GM18508 (cell line): Measurements from ENCODE around the gene GTF2F1.
"Not testable (repeated sequence)": the region's sequence is repeated elsewhere in the genome, so short reads cannot be mapped to it uniquely, and the experiment has no call there.

ENCODE experiments used
- ATAC-seq: cut with Tn5 transposase; IDR thresholded peaks from one replicate; pipeline ENCODE4 v1.9.1; 2021; ENCODE audit warnings: moderate number of reproducible peaks; ENCODE audit not compliant: insufficient read depth, unreplicated experiment

GTF2F1 gene

GRCh38 chr19:6392221-6393073 is 517 bp downstream of the GTF2F1 start:
- ATAC-seq = no peak

GRCh38 chr19:6387372-6387771 is 5.6 kb downstream of the GTF2F1 start:
- ATAC-seq = no peak

GRCh38 chr19:6384381-6384780 is 8.6 kb downstream of the GTF2F1 start:
- no peak for ATAC-seq

GRCh38 chr19:6383188-6383587 is 9.8 kb downstream of the GTF2F1 start:
- no peak for ATAC-seq

- no peak for ATAC-seq
Measured at GRCh38 chr19:6381030-6381750, 11.8 kb downstream of the GTF2F1 start.

- no peak for ATAC-seq
Measured at GRCh38 chr19:6379744-6380143, 13.2 kb downstream of the GTF2F1 start.

- no peak for ATAC-seq
Measured at GRCh38 chr19:6378486-6378885, 14.5 kb downstream of the GTF2F1 start.

GRCh38 chr19:6378041-6378440 is 14.9 kb downstream of the GTF2F1 start:
- ATAC-seq = no peak

GRCh38 chr19:6376512-6377190 is 16.3 kb downstream of the GTF2F1 start:
- ATAC-seq = no peak

- ATAC-seq = no peak
Measured at GRCh38 chr19:6375411-6376010, 17.5 kb downstream of the GTF2F1 start, which contains the start of gene PSPN. PSPN (minus strand) TSS chr19:6375933; CDS start chr19:6375849, 84 bp downstream.

- ATAC-seq = no peak
Measured at GRCh38 chr19:6374711-6375410, 18.1 kb downstream of the GTF2F1 start.

GRCh38 chr19:6374161-6374709 is 18.7 kb downstream of the GTF2F1 start:
- no peak for ATAC-seq

- ATAC-seq = no peak
Measured at GRCh38 chr19:6373813-6374108, 19.2 kb downstream of the GTF2F1 start.

- ATAC-seq = no peak
Measured at GRCh38 chr19:6373096-6373812, 19.7 kb downstream of the GTF2F1 start.

- peak; percentile 73 for ATAC-seq
Measured at GRCh38 chr19:6372594-6373095, 20.3 kb downstream of the GTF2F1 start, which contains the start of gene ALKBH7. ALKBH7 (plus strand) TSS chr19:6372794; CDS start chr19:6372821, 27 bp downstream.

- no peak for ATAC-seq
Measured at GRCh38 chr19:6364353-6364752, 28.6 kb downstream of the GTF2F1 start.

GRCh38 chr19:6362351-6362801 is 30.6 kb downstream of the GTF2F1 start:
- no peak for ATAC-seq

GRCh38 chr19:6362027-6362350 is 31.0 kb downstream of the GTF2F1 start:
- no peak for ATAC-seq

GRCh38 chr19:6360857-6361216 is 32.1 kb downstream of the GTF2F1 start:
- not testable (repeated sequence) for ATAC-seq
